Measurements from ENCODE around the gene OPCML.

OPCML gene

DNA sequence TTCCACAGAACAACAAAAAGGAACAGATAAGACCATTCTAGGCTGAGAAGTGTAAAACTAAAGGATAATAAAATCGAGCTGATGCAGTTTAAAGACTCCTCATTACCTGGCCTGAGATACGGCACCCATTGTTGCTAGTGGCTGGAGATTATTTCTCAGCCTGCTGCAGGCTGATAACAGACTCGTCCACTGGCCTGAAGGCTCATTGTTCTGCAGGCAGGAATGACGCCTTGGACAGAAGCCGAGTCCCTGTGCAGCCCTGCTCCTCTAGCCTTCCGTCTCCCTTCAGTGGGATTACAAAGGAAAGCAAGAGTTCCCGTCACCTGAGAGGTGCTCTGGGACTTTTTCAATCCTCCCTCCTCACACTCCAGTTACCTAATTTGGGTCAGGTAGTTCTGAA, 1065.3 kb downstream of the OPCML start:
- no peaks in the 10 kb centered on the region for H3K27me3 ChIP-seq (ENCODE audit: insufficient read depth, poor library complexity, severe bottlenecking)
- TF ChIP-seq POLR2AphosphoS5 (IDR thresholded peaks at IDR 0.05; ENCODE audit: low read depth), result no peak
- TF ChIP-seq, protein P1, sequence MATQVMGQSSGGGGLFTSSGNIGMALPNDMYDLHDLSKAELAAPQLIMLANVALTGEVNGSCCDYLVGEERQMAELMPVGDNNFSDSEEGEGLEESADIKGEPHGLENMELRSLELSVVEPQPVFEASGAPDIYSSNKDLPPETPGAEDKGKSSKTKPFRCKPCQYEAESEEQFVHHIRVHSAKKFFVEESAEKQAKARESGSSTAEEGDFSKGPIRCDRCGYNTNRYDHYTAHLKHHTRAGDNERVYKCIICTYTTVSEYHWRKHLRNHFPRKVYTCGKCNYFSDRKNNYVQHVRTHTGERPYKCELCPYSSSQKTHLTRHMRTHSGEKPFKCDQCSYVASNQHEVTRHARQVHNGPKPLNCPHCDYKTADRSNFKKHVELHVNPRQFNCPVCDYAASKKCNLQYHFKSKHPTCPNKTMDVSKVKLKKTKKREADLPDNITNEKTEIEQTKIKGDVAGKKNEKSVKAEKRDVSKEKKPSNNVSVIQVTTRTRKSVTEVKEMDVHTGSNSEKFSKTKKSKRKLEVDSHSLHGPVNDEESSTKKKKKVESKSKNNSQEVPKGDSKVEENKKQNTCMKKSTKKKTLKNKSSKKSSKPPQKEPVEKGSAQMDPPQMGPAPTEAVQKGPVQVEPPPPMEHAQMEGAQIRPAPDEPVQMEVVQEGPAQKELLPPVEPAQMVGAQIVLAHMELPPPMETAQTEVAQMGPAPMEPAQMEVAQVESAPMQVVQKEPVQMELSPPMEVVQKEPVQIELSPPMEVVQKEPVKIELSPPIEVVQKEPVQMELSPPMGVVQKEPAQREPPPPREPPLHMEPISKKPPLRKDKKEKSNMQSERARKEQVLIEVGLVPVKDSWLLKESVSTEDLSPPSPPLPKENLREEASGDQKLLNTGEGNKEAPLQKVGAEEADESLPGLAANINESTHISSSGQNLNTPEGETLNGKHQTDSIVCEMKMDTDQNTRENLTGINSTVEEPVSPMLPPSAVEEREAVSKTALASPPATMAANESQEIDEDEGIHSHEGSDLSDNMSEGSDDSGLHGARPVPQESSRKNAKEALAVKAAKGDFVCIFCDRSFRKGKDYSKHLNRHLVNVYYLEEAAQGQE (IDR thresholded peaks at IDR 0.05; ENCODE audit: insufficient replicate concordance, low read depth), result no peak
- no peak for TF ChIP-seq CTCF (IDR thresholded peaks at IDR 0.05; ENCODE audit: insufficient read depth, low read length)
- TF ChIP-seq SPI1 (IDR thresholded peaks at IDR 0.05; ENCODE audit: borderline replicate concordance, low read depth), result no peak
- no peak for TF ChIP-seq GABPA (IDR thresholded peaks at IDR 0.05; ENCODE audit: low read depth)
- DNase-seq (ENCODE audit: low read depth in 1 of 2, low spot score in 1 of 2), result no peak

DNA sequence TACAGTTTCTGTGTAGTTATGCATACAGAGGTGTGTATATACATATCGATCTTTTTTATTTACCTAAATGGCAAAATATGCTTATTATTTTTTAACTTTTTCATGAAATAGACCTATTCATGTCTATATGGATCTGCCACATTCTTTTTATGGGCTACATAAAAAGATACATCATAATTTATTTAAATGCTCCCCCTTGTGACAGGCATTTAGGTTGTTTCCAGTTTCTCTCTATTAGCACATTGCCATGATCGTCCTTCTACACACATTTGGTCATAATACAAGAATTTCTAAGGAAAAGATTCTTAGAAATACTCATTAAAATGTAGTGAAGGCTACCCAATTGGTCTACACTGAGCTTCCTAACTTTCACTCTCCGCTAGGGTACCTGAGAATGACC, 1067.4 kb downstream of the OPCML start:
- H3K4me3 ChIP-seq (replicated peaks; ENCODE audit: insufficient read depth, low read length), result no peak overlapping the region
- H3K27ac ChIP-seq (replicated peaks), result no peak overlapping the region
- DNase-seq (ENCODE audit: low read depth in 1 of 2, low spot score in 1 of 2), result no peak
- H3K27me3 ChIP-seq (ENCODE audit: insufficient read depth, poor library complexity, severe bottlenecking), result no peaks in the 10 kb centered on the region
- TF ChIP-seq POLR2AphosphoS5 (IDR thresholded peaks at IDR 0.05; ENCODE audit: low read depth) (no peak), SPI1 (IDR thresholded peaks at IDR 0.05; ENCODE audit: borderline replicate concordance, low read depth) (no peak), GABPA (IDR thresholded peaks at IDR 0.05; ENCODE audit: low read depth) (no peak), CTCF (IDR thresholded peaks at IDR 0.05; ENCODE audit: insufficient read depth, low read length) (no peak)
- TF ChIP-seq, protein P1 (IDR thresholded peaks at IDR 0.05; ENCODE audit: insufficient replicate concordance, low read depth), result no peak

More for the DNA sequence above, 1065.3 kb downstream of the OPCML start:
- Histone ChIP-seq H3K4me3 (replicated peaks; ENCODE audit: insufficient read depth, low read length) (no peak overlapping the region), H3K27ac (replicated peaks) (no peak overlapping the region)

- no peak for DNase-seq (ENCODE audit: low read depth in 1 of 2, low spot score in 1 of 2)
Observed at GRCh38 chr11:132464003-132464342, 1068.3 kb downstream of the OPCML start.

More at GRCh38 chr11:132464003-132464342, 1068.3 kb downstream of the OPCML start:
- Histone ChIP-seq H3K27ac (replicated peaks) (no peak overlapping the region), H3K4me3 (replicated peaks; ENCODE audit: insufficient read depth, low read length) (no peak overlapping the region), H3K27me3 (ENCODE audit: insufficient read depth, poor library complexity, severe bottlenecking) (no peaks in the 10 kb centered on the region)
- TF ChIP-seq, protein P1 (IDR thresholded peaks at IDR 0.05; ENCODE audit: insufficient replicate concordance, low read depth), result no peak
- TF ChIP-seq GABPA (IDR thresholded peaks at IDR 0.05; ENCODE audit: low read depth) (no peak), CTCF (IDR thresholded peaks at IDR 0.05; ENCODE audit: insufficient read depth, low read length) (no peak), SPI1 (IDR thresholded peaks at IDR 0.05; ENCODE audit: borderline replicate concordance, low read depth) (no peak), POLR2AphosphoS5 (IDR thresholded peaks at IDR 0.05; ENCODE audit: low read depth) (no peak)

Data from HL-60 (cell line).